Memory B cell (primary cell): ENCODE data around the gene DAB2IP.

Experiments
- ATAC-seq: fragments of 150-1000 bp; cut with Tn5 transposase; 2 replicates; pipeline ENCODE4 v1.10.0; 2021; ENCODE audit warnings: low read depth, mild to moderate bottlenecking, moderate library complexity
- DNase-seq, 2 donors: peaks; one replicate each; pipeline ENCODE4 v3.0.0; 2022; ENCODE audit warnings: low spot score in 2 of 2
- H3K27ac Mint-ChIP-seq: one replicate; pipeline ENCODE4 v1.8.0; 2022; ENCODE audit warnings: mild to moderate bottlenecking, moderate library complexity, mixed read lengths
- H3K27me3 Mint-ChIP-seq: one replicate; pipeline ENCODE4 v1.8.0; 2022; ENCODE audit warnings: mixed read lengths
- H3K36me3 Mint-ChIP-seq: one replicate; pipeline ENCODE4 v1.8.0; 2022; ENCODE audit warnings: mild to moderate bottlenecking, mixed read lengths
- H3K4me1 Mint-ChIP-seq: one replicate; pipeline ENCODE4 v1.8.0; 2022; ENCODE audit warnings: mixed read lengths
- H3K4me3 Mint-ChIP-seq: one replicate; pipeline ENCODE4 v1.8.0; 2022; ENCODE audit warnings: mild to moderate bottlenecking, moderate library complexity, mixed read lengths
- H3K9me3 Mint-ChIP-seq: one replicate; pipeline ENCODE4 v1.8.0; 2022; ENCODE audit warnings: mixed read lengths

The DAB2IP gene

DNA sequence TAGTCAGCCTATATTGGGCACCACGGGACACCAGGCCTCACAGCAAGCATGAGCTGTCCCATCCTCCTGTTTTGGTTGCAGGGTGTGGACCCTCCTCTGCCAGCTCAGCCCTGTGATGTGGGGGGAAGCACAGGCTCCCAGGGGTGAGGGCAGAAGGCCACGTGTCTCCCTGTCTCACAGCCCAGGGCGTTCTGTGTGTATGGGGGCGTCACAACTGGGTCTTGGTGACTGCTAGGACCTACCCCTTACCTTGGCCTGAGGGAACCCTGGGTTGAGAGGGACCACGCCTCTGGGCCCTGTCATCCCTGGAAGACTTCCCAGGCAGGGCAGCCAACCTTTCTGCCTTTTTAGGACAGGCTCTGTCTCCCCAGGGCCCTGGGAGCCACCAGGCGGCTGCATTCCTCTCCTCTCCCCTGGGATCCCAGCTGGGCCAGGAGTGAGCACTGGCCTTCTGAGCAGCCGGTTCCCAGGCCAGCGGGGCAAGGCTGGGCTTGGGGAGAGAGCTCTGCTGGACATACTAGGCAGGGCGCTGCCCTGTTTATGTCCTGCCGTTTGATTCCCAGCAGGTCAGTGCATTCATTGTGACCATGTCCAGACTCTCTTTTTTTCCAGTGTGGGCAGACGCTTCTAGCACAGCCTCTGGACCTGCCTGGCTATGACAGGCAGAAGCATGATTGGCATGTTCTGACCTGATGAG, 97.4 kb downstream of the DAB2IP start:
- DNase-seq (no peak), ATAC-seq (no peak)
- Mint-ChIP-seq H3K4me1 (peaks cover 4% of the 10 kb centered on the region), H3K36me3 (no peaks in the 10 kb centered on the region), H3K27me3 (no peaks in the 10 kb centered on the region), H3K9me3 (no peaks in the 10 kb centered on the region), H3K27ac (no peak overlapping the region), H3K4me3 (no peak overlapping the region)

DNA sequence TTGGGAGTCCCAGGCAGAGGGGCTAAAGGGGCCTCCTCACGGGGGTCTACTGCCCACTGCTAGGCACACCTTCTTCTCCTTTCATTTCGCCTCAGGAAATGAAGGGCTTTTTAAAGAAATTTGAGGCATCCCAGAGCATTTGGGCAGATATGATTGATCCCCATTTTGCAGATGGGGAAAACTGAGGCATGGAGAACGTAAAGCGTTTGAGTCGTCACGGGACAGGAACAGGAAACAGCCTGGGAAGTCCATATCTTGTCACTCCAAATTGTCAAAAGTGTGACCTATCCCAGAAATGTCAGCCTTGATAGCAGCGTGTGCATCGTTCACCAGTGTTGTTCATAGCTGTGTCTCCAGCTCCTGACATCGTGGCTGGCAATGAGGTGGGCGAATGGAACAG, 98.2 kb downstream of the DAB2IP start:
- H3K4me1 Mint-ChIP-seq = peaks cover 4% of the 10 kb centered on the region
- no peak overlapping the region for H3K27ac Mint-ChIP-seq
- no peaks in the 10 kb centered on the region for H3K27me3 Mint-ChIP-seq
- H3K9me3 Mint-ChIP-seq = no peaks in the 10 kb centered on the region
- ATAC-seq = no peak
- H3K36me3 Mint-ChIP-seq = no peaks in the 10 kb centered on the region
- H3K4me3 Mint-ChIP-seq = no peak overlapping the region
- DNase-seq = no peak

DNA sequence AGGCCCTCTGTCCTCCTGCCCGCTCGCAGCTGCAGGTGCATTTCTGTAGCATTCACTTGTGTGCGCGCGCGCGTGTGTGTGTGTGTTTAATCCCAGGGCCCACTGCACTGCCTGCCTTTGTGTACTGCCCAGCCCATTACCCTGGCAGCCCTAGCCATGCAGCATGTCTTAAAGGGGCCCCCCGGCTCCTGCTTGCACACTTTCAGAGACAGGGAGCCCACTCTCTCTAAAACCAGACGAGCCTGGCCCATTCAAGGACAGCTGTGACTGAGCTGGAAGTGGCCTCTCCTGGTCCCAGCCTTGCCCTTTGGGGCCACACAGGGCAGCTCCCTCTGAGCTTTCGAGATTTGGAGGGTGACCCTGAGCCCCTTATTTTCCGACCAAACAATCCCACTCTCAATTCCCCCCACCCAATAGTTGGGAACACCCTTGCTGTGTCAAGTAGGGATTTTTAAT, 98.9 kb downstream of the DAB2IP start:
- no peak for ATAC-seq
- Mint-ChIP-seq H3K9me3 (no peaks in the 10 kb centered on the region), H3K36me3 (no peaks in the 10 kb centered on the region), H3K4me1 (peaks cover 4% of the 10 kb centered on the region), H3K27ac (no peak overlapping the region), H3K27me3 (no peaks in the 10 kb centered on the region), H3K4me3 (no peak overlapping the region)
- DNase-seq = no peak

DNA sequence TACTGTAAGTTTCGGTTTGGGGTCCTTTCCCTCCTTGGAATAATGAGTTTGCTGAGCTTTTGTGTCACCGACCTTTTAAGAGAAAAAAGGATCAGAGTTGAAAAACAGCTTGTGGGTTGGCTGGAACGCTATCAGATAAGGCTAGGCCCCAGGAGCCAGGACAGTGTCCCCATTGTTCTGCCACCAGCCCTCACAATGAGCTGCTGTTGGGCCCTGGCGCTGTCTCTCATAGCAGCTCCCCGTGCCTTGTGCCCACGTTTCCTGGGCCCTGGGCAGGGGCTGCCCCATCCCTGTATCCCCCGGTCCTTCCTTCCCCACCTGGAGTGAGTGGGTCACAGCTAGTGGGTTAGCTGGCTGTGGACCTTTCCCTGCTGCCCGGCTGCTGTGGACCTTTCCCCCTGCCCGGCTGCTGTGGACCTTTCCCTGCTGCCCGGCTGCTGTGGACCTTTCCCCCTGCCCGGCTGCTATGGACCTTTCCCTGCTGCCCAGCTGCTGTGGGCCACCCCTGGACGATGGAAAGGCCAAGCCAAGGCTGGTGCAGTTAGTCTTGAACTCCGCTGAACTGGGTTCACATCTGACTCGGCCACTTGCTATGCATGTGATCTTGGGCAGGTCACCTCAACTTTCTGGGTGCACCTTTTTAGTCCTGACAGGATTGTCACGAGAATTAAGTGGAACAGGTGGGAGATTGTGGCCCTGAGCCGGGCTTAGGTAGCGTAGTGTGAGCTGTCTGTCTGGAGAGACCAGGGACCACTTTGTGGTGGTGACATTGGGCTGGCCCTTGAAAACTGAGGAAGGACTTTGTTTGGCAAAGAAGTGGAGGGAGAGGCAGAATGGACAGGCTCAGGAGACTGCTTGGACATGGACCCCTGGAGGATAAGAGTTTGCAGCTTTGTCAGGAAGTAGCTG, 99.5 kb downstream of the DAB2IP start:
- H3K27ac Mint-ChIP-seq = no peak overlapping the region
- H3K9me3 Mint-ChIP-seq = no peaks in the 10 kb centered on the region
- H3K4me3 Mint-ChIP-seq = no peak overlapping the region
- no peaks in the 10 kb centered on the region for H3K36me3 Mint-ChIP-seq
- no peaks in the 10 kb centered on the region for H3K27me3 Mint-ChIP-seq
- H3K4me1 Mint-ChIP-seq = peaks cover 4% of the 10 kb centered on the region
- no peak for ATAC-seq
- no peak for DNase-seq

DNA sequence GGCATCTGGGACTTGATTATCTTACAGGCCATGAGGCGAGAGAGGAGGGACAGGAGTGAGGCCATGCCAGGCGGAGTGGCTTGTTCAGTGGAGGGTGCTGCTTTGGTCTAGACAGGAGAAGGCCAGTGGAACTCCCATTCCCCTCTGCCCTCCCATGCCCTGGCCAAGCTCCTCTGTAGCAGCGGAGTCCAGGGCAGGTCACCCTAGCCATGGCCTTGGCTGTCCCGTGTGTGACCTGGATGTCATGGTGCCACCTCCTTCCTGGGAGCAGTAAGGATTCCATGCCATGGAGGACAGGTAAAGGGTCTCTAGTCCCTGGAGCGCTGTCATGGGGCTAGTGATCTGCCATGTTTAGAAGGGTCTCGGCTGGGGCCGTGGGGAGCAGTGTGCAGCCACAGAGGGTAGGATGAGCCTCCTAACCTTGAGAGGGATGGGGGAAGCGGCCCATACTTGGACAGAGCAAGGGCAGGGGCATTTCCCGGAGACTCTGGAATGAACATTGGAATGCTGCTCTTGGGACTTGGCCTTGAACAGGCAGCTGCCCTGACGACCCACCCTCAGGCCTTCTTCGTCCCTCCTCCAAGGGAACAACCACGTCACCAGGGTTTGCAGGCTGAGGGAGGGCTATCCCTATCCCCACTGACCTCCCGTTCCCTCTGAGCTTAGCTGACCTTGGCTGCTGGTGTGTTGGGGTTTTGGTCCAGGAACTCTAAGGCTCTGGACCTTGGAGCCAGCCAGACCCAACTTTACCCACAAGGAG, 100.4 kb downstream of the DAB2IP start:
- peaks cover 4% of the 10 kb centered on the region for H3K4me1 Mint-ChIP-seq
- ATAC-seq (no peak), DNase-seq (no peak)
- no peaks in the 10 kb centered on the region for H3K27me3 Mint-ChIP-seq
- H3K9me3 Mint-ChIP-seq = no peaks in the 10 kb centered on the region
- no peak overlapping the region for H3K4me3 Mint-ChIP-seq
- no peak overlapping the region for H3K27ac Mint-ChIP-seq
- H3K36me3 Mint-ChIP-seq = no peaks in the 10 kb centered on the region

DNA sequence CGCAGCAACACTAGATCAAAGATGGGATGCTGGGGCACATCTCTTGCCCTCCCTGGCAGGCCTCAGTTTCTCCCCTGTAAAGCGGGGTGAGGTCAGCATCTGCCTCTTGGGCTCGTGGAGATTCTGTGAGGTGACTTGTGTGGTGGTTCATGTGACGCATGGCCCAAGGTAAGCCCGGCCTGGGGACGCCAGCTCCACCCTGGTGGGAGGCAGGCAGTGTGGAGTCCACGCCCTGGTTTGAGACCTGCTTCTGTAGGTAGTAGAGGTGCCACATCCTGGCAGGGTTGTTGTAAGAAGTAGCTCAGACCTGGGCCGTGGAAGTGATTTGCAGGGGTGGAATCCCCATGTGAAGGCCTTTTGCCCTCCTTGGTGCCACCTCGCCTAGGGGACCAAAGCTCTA, 101.5 kb downstream of the DAB2IP start:
- H3K27ac Mint-ChIP-seq = no peak overlapping the region
- H3K4me3 Mint-ChIP-seq = no peak overlapping the region
- no peaks in the 10 kb centered on the region for H3K9me3 Mint-ChIP-seq
- no peaks in the 10 kb centered on the region for H3K36me3 Mint-ChIP-seq
- ATAC-seq (no peak), DNase-seq (no peak)
- no peaks in the 10 kb centered on the region for H3K27me3 Mint-ChIP-seq
- peaks cover 4% of the 10 kb centered on the region for H3K4me1 Mint-ChIP-seq

DNA sequence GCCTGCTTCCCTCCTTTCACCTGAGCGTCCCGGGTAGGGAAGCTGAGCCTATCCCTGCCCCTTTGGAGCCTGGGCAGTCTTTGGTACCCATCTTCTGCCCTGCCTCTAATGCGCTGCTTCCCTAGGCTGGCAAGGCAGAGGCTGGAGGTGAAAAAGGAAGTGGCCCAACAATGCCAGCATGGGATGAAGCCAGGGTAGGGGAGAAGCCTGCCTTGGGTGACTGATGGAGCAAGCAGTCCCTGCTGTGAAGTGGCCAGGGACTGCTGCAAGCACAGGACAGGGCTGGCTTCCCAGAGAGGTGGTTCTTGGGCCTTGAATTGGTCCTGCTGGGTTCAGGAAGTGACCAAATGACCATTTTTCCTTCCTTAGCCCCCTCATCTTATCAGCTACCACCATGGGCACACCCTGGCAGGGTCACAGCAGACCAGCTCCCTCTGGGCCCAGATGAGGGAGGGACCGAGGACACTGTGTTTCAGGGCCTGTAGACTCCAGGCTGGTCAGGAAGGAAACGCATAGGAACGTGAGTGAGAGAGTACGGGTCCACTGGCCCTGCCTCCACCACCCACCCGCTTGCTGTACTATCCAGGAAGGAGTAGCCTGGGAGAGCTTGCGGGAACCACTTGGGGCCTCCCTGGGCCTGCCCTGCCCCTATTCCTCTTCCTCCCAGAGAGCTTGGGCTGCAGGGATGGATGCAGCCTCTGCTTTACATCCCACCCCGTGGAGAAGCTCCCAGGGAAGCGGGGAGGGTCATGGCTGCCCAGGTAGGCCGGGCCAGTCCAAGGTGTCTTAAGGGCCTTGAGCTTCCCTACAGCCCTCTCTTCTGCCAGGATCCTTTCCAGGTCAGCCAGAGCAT, 102.6 kb downstream of the DAB2IP start:
- Mint-ChIP-seq H3K4me3 (no peak overlapping the region), H3K36me3 (no peaks in the 10 kb centered on the region), H3K4me1 (no peaks in the 10 kb centered on the region), H3K27ac (no peak overlapping the region), H3K27me3 (no peaks in the 10 kb centered on the region), H3K9me3 (no peaks in the 10 kb centered on the region)
- ATAC-seq (no peak), DNase-seq (no peak)

DNA sequence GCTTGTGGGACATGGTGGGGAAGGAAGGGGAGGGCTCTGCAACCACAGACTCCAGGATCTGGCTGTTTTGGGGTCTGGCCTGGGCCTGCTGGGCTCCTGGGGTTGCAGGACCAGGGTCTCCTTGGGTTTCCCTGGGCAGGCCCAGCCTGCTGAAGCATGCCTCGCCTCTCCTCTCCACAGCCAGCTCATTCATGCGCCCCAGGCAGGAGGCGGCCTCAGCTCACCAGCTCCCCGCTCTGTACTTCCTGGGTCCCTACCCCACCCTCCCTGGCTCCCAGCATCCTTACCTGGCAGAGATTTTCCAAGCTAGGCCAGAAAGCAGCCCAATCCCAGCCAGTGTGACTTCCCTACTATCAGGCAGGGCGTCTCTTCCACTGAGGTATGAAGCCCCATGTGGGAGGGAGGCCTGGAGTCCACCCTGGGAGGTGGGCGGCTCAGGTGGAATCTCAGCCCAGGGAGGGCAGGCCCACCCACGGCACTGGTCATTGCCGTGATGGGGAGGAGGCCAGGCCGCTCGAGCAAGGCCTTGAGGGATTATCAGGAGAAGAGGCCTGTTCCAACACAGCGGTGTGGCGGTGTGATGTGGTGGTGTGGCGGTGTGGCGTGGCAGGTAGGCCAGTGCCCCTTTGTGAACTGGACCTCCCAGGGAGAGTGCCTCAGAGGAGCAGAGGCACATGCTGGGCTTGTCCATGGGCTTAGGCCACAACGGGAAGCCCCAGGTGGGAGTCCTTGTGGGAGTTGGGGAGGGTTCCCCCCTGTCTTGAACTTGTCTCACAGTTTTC, 103.4 kb downstream of the DAB2IP start:
- Mint-ChIP-seq H3K27ac (no peak overlapping the region), H3K9me3 (no peaks in the 10 kb centered on the region), H3K27me3 (no peaks in the 10 kb centered on the region), H3K36me3 (no peaks in the 10 kb centered on the region), H3K4me1 (no peaks in the 10 kb centered on the region), H3K4me3 (no peak overlapping the region)
- ATAC-seq (no peak), DNase-seq (no peak)

DNA sequence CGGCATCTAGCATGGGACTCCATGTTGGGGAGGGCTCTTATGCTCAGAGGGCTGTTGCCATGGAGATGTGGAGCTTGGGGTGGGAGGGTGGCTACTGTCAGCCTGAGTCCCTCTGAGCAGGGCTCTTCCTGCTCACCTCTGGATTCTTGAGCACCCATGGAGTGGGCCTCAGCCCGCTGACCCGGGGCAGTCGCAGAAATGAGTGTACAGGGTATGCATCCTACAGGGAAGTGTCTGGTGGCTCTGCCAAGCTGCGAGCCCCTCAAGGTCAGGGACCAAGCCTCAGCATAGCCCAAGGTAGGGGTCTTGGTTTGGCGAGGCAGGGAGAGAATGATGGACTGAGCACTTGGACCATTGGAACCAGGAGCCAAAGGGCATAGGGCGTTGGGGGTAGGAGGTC, 104.1 kb downstream of the DAB2IP start:
- H3K36me3 Mint-ChIP-seq = no peaks in the 10 kb centered on the region
- ATAC-seq (no peak), DNase-seq (no peak)
- H3K4me1 Mint-ChIP-seq = no peaks in the 10 kb centered on the region
- no peaks in the 10 kb centered on the region for H3K9me3 Mint-ChIP-seq
- no peaks in the 10 kb centered on the region for H3K27me3 Mint-ChIP-seq
- H3K4me3 Mint-ChIP-seq = no peak overlapping the region
- H3K27ac Mint-ChIP-seq = no peak overlapping the region

DNA sequence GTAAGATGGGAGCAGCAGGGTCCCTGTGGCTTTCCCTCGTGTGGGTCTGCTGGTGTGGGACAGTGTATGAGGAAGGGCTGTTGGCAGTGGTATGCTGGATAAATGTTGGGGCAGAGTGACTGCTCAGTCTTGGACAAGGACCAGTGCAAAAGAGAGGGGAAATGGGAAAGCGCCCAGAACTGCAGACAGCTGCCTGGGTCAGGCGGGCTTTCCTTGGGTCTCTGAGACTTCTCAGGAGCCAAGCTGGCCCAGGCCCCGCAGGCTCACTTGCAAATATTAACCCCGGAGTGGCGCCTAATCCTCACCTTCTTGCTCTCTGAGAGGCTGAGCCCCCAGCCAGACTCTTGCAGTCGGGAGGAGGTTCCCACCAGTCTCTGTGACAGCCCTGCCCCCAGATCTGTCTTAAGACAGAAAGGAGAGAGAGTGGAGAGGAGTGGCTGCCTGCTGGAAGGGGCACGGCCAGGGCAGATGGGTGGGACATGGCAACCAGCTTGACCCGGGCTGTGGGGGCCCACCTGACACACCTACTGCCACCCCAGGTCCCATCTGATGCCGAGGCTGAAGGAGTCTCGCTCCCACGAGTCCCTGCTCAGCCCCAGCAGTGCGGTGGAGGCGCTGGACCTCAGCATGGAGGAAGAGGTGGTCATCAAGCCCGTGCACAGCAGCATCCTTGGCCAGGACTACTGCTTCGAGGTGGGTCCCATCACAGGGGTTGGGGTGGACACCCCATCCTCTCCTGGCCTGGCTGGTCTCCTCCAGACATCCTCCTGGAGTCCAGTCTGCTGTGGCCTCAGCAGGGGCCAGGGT, 105.2 kb downstream of the DAB2IP start:
- H3K36me3 Mint-ChIP-seq = no peaks in the 10 kb centered on the region
- DNase-seq = no peak
- no peaks in the 10 kb centered on the region for H3K4me1 Mint-ChIP-seq
- ATAC-seq = no peak
- no peaks in the 10 kb centered on the region for H3K27me3 Mint-ChIP-seq
- H3K27ac Mint-ChIP-seq = no peak overlapping the region
- H3K9me3 Mint-ChIP-seq = no peaks in the 10 kb centered on the region
- no peak overlapping the region for H3K4me3 Mint-ChIP-seq

DNA sequence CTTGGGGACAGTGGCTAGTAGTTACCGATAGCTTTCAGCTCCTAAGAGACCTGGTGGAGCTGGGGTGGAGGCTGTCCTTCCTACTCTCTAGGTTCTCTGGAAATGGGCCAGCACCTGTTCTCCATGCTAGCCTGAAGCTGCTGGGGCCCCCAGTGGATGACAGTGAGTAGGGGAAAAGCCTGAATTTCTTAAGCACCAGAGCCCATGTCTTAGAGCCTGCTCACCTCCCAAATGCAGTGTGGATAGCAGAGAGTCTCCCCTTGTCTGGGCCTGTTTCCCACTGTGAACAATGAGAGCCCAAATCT, 105.8 kb downstream of the DAB2IP start:
- no peak for ATAC-seq
- no peak for DNase-seq
- Mint-ChIP-seq H3K36me3 (no peaks in the 10 kb centered on the region), H3K4me3 (no peak overlapping the region), H3K4me1 (no peaks in the 10 kb centered on the region), H3K9me3 (no peaks in the 10 kb centered on the region), H3K27ac (no peak overlapping the region), H3K27me3 (no peaks in the 10 kb centered on the region)

DNA sequence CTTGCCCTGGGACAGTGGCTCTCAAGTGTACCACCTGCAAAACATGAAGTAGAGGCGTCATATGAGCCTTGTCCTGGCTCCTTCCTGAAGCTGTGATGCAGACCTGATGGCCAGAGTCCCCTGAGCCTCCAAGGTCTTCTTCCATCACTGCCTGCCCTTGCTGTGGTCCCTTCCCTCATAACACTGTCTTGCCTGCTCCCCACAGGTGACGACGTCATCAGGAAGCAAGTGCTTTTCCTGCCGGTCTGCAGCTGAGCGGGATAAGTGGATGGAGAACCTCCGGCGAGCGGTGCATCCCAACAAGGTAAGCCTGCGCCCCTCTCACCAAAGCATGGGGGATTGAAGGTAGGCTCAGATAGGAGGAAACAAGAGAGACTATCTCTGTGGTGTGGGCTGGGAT, 107.3 kb downstream of the DAB2IP start:
- no peak for DNase-seq
- Mint-ChIP-seq H3K27ac (no peak overlapping the region), H3K9me3 (no peaks in the 10 kb centered on the region), H3K4me3 (no peak overlapping the region), H3K36me3 (no peaks in the 10 kb centered on the region), H3K4me1 (no peaks in the 10 kb centered on the region), H3K27me3 (no peaks in the 10 kb centered on the region)
- no peak for ATAC-seq
